ENCODE measurements around the gene SMIM7. TPM values are rescaled to one million over a fixed set of nuclear protein-coding genes. Genes with fewer than 3 reads are reported as not detected.

SMIM7 gene
- total RNA-seq, 4 donors from 2014 or later = 77.3 to 121 (median 98.8) TPM

DNA sequence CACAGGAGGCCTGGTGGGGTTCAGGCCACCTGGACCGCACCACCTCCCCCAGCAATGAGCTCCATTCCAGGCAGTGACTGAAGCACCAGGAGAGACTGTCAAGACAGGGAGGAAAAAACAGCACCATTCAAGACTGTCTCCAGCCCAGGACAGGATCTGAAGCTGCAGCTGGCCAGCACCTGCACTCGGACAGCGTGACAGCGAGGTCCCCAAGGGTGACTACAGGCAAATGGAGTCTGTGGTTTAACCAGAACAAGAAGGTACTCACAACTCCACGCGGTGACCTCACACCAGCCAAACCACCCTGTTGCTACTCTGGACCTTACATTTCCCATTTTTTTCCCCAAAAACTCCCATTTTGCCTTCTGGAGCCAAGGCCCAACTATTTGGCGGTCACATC lies 41.7 kb downstream of the SMIM7 start:
- 91% methylated on average over 3 of the region's 7 CpGs for WGBS
- no peak for DNase-seq (ENCODE audit: low spot score in 2 of 2)
- H3K36me3 ChIP-seq = no peaks in the 10 kb centered on the region
- H3K27ac ChIP-seq = no peak overlapping the region
- H3K4me3 ChIP-seq = no peak overlapping the region
- H3K4me1 ChIP-seq = peaks cover 35% of the 10 kb centered on the region
- TF ChIP-seq EP300 (IDR thresholded peaks at IDR 0.05) (no peak), POLR2AphosphoS5 (IDR thresholded peaks at IDR 0.05) (no peak), POLR2A (IDR thresholded peaks at IDR 0.05) (no peak)
- TF ChIP-seq, protein P1, sequence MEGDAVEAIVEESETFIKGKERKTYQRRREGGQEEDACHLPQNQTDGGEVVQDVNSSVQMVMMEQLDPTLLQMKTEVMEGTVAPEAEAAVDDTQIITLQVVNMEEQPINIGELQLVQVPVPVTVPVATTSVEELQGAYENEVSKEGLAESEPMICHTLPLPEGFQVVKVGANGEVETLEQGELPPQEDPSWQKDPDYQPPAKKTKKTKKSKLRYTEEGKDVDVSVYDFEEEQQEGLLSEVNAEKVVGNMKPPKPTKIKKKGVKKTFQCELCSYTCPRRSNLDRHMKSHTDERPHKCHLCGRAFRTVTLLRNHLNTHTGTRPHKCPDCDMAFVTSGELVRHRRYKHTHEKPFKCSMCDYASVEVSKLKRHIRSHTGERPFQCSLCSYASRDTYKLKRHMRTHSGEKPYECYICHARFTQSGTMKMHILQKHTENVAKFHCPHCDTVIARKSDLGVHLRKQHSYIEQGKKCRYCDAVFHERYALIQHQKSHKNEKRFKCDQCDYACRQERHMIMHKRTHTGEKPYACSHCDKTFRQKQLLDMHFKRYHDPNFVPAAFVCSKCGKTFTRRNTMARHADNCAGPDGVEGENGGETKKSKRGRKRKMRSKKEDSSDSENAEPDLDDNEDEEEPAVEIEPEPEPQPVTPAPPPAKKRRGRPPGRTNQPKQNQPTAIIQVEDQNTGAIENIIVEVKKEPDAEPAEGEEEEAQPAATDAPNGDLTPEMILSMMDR (IDR thresholded peaks at IDR 0.05) = no peak
- no peaks in the 10 kb centered on the region for H3K27me3 ChIP-seq
- H3K9me3 ChIP-seq = no peaks in the 10 kb centered on the region

DNA sequence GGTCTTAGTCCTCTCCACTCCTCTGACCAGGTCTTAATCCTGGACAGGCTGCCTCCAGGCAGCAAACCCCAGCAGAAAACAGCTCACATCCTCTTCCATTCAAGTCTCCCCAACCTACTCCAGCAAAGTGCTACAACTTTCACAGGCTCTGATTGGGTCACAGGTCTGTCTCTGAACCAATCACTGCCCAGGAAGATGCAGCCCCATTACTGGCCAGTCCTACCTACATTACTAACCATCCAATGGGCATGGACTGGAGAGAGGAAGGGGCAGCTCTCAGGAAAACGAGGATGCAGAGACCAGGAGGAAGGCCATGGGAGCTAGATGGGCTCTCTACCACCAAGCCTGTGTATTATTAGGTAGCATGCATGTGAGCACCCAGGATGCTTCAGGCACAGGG lies 44.1 kb downstream of the SMIM7 start:
- Histone ChIP-seq H3K27ac (no peak overlapping the region), H3K27me3 (no peaks in the 10 kb centered on the region), H3K9me3 (no peaks in the 10 kb centered on the region), H3K4me3 (no peak overlapping the region), H3K36me3 (no peaks in the 10 kb centered on the region), H3K4me1 (peaks cover 38% of the 10 kb centered on the region)
- WGBS = 60% methylated on average over 1 of the region's 1 CpG
- no peak for DNase-seq (ENCODE audit: low spot score in 2 of 2)
- no peak for TF ChIP-seq EP300 (IDR thresholded peaks at IDR 0.05)
- no peak for TF ChIP-seq POLR2A (IDR thresholded peaks at IDR 0.05)
- TF ChIP-seq, protein P1 (IDR thresholded peaks at IDR 0.05) = no peak
- no peak for TF ChIP-seq POLR2AphosphoS5 (IDR thresholded peaks at IDR 0.05)

DNA sequence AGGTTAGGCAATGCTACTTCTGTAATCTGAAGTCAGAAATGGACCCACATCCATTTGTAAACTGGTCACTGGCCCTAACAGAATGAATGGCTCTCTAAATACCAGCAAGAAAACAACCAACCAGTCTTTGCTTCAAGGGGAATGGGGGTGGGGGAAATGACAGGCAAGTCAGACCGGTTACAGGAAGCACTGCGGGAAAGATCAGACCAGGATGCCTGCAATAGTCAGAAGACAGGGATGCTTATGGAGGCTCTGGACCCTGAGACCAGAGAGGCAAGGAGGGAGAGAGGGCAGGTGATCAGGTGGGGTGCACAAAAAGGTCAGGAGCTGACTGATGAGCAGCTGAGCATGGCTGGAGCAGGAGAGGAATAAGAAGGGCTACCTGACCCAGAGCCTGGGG lies 45.0 kb downstream of the SMIM7 start:
- Histone ChIP-seq H3K4me1 (peaks cover 42% of the 10 kb centered on the region), H3K36me3 (no peaks in the 10 kb centered on the region), H3K9me3 (no peaks in the 10 kb centered on the region), H3K27me3 (no peaks in the 10 kb centered on the region), H3K4me3 (no peak overlapping the region), H3K27ac (no peak overlapping the region)
- DNase-seq (ENCODE audit: low spot score in 2 of 2) = no peak
- 41% methylated on average over 2 of the region's 2 CpGs for WGBS
- TF ChIP-seq, protein P1 (IDR thresholded peaks at IDR 0.05) = no peak
- TF ChIP-seq EP300 (IDR thresholded peaks at IDR 0.05) (no peak), POLR2A (IDR thresholded peaks at IDR 0.05) (no peak), POLR2AphosphoS5 (IDR thresholded peaks at IDR 0.05) (no peak)

DNA sequence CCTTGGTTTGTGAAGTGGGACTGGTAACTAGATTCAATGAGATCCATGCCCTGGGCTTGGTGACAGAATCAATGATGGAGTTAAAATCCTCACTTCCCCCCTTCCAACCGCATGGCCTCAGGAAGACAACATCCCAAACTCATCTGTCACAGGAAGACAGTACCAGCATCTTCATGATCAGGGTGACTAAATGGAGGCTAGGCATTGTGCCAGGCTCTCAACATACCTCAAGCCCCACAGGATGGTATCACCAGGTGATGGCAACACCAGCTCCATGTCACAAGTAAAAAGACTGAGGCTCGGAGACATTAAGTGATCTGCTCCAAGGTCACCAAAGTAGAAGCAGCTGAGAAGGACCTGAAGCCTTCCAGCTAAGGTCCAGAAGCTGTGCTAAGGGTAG lies 46.1 kb downstream of the SMIM7 start:
- Histone ChIP-seq H3K4me1 (peaks cover 38% of the 10 kb centered on the region), H3K4me3 (no peak overlapping the region), H3K9me3 (no peaks in the 10 kb centered on the region), H3K27ac (no peak overlapping the region), H3K27me3 (no peaks in the 10 kb centered on the region), H3K36me3 (no peaks in the 10 kb centered on the region)
- 84% methylated on average over 2 of the region's 2 CpGs for WGBS
- DNase-seq (ENCODE audit: low spot score in 2 of 2) = no peak
- TF ChIP-seq, protein P1 (IDR thresholded peaks at IDR 0.05) = no peak
- TF ChIP-seq POLR2AphosphoS5 (IDR thresholded peaks at IDR 0.05) = no peak
- TF ChIP-seq POLR2A (IDR thresholded peaks at IDR 0.05) = no peak

DNA sequence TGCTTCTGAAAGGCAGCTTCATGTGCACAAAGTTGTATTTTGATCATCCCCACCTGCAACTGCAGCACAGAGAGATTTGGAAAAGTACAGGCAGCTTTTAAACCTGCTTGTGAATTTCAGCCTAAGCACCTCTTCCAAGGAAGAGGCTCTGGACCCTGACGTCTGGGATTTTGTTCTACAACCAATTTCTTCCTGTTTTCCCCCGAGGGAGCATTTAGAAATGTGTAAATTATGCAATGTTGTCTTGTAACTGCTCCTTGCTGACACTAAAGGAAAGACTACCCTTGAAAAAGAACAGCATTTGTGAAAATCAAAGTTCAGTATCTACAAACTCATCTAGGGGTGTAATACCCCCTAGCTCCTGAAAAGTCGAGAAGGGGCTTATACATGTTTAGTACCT lies 47.3 kb downstream of the SMIM7 start:
- no peaks in the 10 kb centered on the region for H3K36me3 ChIP-seq
- no peaks in the 10 kb centered on the region for H3K27me3 ChIP-seq
- peaks cover 50% of the 10 kb centered on the region for H3K4me1 ChIP-seq
- TF ChIP-seq, protein P1 (IDR thresholded peaks at IDR 0.05) = no peak
- TF ChIP-seq POLR2A (IDR thresholded peaks at IDR 0.05) (no peak), POLR2AphosphoS5 (IDR thresholded peaks at IDR 0.05) (no peak), EP300 (IDR thresholded peaks at IDR 0.05) (no peak)
- H3K4me3 ChIP-seq = no peak overlapping the region
- no peak overlapping the region for H3K27ac ChIP-seq
- DNase-seq (ENCODE audit: low spot score in 2 of 2) = no peak
- WGBS = 53% methylated on average over 3 of the region's 3 CpGs
- no peaks in the 10 kb centered on the region for H3K9me3 ChIP-seq
